Stimulated activated CD8-positive, alpha-beta memory T cell treated with anti-CD3 and anti-CD28 coated beads, Interleukin-2, amount 100 ng/mL, for 48 hours (primary cell): ENCODE data around the gene GPR108.

Experiments
- DNase-seq, 2 donors: peaks; one replicate each; pipeline ENCODE4 v3.0.0-alpha.2; 2020; ENCODE audit warnings: low read depth in 2 of 2

The GPR108 gene

DNA sequence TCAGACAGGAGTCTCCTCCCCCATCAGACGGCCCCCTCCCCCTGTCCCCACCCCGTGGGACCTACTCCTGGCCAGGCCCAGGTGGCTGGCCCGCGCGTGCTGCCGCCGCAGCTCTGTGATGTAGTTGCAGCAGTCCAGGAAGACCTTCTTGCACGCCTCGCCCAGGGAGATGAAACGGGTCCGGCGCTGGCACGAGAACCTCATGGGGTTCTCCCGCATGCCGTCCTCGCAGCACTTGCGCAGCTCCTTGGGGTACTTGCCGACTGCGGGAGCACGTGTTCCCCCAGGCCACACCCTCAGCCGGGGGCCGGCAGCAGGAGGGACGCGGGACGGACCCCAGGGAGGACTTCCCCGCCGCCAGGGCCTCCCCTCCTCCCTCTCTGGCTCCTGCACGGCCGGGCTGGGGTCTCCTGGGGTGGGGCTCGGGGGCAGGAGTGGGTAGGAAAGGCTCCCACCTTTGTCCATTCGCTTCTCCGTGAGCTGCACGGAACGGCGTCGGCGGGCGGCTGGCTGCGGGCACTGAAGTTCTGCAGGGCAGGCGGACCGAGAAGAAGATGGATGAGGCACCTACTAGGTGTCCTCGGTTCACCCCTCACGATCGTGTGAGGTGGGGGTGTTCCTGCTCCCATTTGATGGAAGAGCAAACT is 30.2 kb downstream of the GPR108 start:
- DNase-seq: no peak

DNA sequence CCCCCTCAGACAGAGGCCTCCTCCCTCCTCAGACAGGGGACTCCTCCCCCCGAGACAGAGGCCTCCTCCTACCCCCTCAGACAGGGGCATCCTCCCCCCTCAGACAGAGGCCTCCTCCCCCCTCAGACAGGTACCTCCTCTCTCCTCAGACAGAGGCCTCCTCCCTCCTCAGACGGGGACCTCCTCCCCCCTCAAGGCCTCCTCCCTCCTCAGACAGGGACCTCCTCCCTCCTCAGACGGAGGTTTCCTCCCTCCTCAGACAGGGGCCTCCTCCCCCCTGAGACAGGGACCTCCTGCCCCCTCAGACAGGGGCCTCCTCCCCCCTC is 30.8 kb downstream of the GPR108 start:
- no peak for DNase-seq

DNA sequence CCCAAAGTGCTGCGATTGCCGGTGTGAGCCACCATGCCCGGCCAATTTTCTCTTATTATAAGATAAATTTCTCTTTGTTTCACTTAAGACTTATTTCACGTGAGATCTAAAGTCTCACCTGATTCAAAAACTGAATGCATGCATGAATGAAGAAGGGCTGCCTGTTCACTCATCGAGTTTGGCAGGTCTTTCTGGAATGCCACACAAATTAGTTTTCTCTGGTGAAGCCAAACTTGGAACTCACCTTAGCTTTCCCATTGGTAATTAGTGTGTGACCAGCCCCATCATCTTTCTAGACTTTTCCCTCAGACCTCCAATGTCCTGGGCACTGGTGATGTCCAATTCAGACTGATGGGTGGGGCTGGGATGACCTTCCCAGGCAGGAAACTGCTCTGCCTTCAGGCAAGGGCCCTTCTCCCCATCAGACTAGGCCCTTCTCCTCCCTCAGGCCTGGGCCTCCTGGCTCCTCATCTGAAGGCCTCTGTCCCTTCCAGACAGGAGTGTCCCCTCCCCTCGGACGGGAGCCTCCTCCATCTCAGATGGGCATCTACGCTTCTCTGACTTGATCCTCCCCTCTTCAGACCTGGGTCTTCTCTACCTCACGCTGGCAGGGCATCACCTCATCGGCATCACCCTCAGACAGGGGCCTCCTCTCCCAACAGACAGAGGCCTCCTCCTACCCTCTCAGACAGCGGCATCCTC is 31.3 kb downstream of the GPR108 start:
- DNase-seq: no peak

DNA sequence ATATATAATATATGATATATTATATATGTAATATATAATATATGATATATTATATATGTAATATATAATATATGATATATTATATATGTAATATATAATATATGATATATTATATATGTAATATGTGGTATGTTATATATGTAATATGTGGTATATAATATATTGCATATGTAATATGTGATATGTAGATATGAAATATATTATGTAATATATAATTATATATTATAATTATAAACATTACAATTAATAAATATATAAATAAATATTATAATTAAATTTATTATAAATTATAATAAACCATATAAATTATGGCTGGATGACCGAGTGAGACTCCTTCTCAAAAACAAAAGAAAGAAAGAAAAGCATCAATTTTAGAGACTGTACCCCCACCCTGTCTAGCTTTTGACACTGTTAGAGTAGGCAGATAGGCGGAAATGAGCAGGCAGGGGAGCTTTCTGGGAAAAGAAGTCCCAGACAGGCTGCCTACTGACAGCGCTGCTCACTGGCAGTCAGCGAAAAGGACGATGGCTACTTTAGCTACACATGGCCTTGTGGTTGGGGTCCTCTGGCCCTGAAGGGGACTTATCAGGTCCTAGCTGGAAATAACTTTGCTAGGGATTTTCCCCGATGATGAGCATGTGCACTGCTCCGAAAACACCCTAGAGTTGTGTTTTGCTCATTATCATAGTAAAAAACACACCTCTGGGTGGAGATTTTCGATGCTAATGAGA is 36.6 kb downstream of the GPR108 start:
- no peak for DNase-seq

DNA sequence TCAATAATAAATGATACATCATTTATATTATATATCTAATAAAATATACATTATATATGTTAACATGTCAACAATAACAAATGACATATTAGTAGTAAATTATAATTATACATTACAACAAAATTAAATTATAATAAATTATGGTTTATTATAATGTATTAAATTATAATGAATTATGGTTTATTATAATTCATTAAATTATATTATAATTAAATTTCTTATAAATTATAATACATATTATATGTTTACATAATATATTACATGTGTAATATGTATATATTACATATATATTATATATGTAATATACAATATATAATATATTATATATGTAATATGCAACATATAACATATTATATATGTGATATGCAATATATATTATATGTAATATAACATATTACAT is 37.4 kb downstream of the GPR108 start:
- DNase-seq: no peak

DNA sequence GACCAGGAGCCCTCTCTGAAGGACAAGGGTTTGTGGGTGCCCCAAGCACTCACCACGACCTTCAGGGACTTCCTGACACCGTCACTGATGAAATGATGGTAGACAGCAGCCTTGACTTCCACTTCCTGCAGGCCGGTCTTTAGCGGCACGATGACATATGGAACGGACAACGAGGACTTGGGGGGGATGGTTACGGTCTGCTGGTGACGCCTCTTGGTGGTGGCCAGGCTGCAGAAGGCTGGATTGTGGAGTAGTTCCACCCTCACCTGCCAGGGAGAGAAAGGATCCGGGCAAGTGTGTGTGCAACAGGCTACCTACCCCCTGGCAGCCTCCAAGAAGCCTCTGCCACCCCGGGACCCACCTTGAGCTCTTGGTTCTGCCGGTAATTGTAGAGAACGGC is 40.1 kb downstream of the GPR108 start:
- no peak for DNase-seq

DNA sequence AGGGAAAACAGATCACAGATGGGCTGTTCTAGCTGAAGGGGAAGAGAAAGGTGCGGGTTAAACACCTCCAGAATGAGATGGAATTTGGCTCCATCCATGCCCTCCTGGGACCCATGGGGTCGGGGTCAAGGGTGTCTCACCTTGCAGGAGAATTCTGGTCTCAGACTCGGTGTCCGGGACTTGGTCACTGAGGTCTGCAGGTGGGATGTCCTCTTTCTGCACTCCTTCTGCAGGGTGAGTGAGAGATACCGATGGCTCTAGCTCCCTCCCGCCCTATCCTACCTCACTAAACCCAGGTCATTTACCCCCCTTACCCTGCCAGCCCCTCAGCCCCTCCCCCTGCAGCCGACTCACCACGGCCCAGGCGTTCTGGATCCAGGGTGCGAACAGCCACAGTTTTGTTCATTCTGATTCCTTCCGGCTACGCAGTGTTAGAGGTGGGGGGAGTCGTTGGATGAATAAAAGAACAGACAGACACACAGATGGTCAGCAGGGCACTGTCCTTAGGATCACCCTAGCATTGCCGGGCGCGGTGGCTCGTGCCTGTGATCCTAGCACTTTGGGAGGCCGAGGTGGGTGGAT is 41.0 kb downstream of the GPR108 start:
- no peak for DNase-seq

DNA sequence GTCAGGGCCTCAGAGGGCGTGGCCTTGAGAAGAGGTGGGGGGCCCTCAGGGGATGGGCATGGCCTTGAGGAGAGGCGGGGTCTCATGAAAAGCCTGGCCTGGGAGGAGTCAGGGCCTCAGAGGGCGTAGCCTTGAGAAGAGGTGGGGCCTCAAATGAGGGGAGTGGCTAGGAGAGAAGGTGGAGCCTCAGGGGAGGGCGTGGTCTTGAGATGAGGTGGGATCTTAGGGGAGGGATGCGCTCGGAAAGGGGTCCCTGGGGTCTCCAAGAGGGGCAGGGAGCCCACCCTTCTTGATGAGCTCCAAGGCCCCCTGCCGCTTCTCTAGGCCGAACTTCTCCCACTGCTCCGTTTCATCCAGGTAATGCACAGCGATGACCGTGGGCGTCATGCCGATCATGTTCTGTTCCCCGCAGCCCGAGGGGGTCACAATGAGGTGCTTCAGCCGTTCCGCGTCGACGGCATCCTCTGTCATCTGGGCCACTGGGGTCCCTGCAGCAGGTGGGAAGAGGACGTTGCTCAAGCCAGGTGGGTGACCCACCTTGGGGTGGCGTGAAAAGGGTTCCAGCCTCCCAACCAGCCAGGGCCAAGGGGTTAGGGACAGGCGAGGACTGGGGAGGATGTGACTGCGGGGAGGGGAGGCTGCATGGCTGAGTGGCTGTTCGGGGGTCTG is 43.1 kb downstream of the GPR108 start:
- DNase-seq: no peak

DNA sequence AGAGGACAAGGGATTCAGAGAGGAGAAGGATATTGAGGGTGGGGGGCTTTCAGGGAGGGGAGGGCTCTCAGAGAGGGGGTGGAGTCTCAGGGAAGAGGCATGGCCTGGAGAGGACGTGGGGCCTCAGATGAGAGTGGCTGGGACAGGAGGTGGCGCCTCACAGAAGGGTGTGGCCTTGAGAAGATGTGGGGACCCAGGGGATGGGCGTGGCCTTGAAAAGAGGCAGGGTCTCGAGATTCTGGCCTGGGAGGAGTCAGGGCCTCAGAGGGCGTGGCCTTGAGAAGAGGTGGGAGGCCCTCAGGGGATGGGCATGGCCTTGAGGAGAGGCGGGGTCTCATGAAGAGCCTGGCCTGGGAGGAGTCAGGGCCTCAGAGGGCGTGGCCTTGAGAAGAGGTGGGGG is 43.7 kb downstream of the GPR108 start:
- no peak for DNase-seq

DNA sequence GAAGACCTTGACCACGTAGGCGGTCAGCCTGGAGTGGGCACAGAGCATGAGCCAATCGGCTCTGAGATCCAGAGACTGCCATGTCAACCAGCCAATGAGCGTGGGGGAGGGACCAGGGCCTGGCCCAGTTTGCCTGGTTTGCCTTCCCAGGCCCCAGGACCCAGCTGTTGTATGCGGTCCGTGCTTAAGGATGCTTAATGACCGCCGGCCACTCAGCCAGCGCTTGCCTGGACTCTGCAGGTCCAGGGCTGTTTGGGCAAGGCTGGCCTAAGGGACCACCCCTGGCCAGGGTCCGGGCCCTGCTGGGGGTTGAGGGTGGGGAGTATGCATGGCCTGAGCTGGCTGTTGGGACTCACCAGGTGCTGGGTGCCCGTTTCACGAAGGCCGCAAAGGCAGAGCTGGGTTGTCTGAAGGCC is 44.3 kb downstream of the GPR108 start:
- DNase-seq: no peak

DNA sequence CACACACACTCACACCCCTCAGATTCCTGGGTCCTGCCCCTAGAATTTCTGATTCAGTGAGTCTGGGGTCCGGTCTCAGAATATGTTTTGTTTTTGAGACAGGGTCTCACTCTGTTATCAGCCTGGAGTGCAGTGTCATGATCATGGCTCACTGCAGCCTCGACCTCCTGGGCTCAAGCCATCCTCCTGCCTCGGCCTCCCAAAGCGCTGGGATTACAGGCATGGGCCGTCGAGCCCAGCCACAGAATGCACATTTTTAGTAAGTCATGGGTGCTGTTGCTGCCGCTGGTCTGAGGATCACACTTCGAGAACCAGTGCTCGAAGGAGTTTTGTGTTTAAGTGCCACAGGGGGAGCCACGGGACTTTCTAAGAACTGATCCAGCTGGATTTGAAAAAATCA is 45.4 kb downstream of the GPR108 start:
- no peak for DNase-seq

DNA sequence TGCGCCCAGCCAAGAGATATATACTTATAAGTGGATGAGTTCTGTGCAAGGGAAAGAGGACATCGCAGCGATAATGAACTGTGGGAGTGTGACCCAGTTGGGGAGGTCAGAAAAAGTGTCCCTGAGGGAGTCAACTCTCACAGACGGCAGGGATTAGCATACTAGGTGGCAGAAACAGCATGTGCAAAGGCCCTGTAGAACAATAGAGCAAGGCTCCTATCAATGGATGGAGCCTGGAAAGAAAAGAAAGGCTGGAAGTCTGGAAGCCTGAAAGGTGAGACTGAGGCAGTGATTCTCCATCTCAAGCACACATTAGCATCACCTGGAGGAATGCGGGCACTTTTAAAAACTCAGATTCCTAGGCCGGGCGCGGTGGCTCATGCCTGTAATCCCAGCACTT is 46.0 kb downstream of the GPR108 start:
- DNase-seq: no peak

DNA sequence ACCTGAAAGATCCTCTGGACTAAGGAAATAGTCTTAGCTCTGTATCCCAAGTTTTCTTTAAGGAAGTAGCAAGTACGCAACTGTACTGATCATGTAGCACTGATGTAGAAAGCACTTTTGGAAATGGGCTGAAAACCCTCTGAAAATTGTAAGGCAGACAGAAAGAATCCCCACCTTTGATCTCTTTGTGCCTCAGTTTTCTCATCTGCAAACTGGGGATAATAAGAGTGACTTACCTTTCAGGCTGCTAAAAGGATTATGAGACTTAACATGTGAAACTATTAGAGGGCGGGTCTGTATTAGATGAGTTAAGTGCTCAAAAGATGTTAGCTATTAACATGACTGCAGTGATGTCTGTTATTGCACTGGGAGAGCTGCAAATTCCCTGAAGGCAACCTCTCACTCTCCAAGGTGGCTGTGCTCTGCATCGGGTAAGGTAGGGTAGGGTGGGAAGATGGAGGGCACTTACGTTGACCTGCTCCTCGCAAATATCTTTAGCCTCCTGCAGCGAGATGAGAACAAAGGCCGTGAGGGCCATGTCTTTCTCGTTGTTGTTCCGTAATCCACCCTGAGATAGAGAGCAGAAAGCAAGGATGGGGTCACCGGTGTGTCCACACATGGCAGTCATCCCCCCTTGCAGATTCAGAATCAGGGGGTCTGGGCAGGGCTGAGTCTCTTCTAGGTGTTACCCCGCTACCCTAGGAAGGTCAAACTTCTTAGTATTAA is 47.1 kb downstream of the GPR108 start:
- no peak for DNase-seq

DNA sequence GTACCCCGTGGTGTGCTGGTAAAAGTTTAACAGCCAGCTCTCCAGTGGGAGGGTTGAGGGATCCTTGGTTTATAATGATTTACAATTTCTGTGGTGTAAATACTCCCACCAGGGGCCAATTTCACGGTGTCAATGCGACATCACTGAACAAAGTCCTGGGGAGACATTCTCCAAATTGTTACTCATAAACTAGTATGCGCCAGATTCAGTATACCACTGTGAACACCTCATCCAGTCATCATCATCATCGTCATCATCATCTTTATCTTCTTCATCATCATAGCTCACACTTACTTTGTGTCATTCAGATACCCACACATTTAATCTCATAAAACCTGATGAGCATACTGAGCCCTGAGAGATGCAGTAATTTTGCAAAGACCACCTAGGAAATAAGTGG is 50.3 kb downstream of the GPR108 start:
- no peak for DNase-seq

DNA sequence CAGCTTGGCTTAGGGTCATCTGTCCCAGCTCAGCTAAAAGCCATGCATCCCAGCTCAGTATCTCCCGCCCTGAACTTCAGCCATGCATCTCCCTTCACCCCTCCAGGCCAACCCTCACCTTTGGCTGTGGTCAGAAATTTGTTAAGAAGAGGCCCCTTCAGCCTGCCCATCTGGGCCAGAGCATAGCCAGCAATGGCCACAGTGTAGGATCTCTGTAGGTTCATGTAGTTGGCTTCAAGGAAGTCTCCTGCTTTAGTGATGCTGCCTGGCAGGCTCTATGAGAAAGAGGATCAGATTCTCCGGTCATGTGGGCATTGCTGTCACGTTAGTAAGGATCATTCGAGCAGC is 50.8 kb downstream of the GPR108 start:
- no peak for DNase-seq

DNA sequence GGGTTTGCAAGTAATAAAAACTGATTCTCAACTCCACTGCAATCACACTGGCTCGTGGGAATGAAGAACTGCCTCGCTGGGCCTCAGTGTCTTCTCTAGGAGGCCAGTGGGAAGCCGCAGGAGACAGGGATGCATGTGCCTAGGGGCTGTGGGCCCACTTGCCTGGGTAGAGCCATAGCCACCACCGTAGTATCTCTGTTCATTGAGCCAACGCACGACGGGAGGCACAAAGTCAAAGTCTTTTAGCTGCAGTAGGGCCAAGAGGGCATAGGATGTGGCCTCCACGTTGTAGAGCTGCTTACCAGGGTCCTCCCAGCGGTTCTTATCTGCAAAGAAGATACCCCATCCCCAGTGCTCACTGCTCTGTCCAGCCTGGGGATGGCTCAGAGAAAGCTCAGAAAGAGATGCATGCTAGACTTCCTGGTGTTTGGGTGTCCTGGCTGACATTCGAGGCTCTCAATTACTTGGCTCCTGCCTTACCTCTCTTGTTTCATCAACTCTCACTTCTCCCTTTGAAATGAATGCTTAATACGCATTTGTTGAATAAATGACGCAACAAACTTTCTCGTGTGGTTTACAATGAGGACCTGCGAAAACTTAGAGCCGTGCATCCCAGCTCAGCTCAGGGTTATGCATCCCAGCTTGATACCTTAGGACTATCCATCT is 51.3 kb downstream of the GPR108 start:
- DNase-seq: no peak

DNA sequence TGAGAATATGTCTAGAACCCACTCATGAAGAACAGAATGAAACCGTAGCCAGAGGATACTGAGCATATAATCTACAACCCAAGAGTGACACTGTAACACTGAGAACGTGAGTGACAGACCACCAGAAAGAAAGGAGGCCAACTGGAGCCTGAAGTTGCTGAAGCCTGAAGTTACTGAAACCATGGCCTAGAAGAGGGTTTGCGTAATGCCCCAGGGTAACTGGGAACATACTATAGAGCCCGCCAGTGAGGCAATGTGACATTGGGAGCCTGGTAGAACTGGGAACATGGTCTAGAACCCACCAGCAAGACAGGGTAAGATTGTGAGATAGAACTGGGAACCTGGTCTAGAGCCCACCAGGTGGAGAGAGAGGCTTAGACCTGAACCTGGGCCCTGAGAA is 51.9 kb downstream of the GPR108 start:
- no peak for DNase-seq

DNA sequence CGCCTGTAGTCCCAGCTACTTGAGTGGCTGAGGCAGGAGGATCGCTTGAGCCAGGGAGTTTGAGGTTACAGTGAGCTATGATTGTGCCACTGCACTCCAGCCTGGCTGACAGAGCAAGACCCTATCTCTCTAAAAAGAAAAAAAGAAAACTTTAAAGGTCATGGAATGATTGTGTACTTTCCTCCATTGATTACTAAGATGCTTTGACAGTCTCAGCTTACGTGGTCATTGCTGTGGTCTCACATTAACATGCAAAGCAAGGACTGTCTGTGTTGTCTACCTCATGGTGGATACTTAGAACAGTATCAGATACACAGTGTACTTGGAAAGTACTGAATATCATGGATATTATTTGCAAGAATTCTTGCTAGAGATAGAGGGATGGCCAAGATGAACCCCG is 53.4 kb downstream of the GPR108 start:
- DNase-seq: no peak

DNA sequence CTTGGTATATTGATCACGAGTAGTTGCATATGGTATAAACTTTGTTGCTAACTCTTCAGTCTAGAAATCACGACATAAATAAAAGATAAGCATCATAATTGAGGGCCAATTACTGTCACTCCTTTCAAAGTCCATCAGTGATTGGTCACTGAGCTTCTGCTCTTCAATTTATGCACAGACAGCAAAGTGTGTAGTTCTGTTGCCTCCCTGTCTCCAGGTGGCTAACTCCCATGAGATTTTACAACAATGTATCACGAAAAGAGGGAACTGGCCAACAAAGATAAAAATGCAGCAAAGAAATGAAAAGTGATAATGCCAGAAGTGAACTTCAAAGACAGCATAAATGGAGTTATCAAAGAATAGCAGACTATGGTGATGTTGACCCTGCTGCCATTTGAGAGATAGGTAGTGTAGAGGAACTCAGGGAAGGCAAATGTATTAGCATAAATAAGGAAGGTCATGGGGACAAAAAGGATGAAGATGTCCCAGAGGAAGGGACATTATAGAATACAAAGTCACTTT is 54.7 kb downstream of the GPR108 start:
- no peak for DNase-seq

DNA sequence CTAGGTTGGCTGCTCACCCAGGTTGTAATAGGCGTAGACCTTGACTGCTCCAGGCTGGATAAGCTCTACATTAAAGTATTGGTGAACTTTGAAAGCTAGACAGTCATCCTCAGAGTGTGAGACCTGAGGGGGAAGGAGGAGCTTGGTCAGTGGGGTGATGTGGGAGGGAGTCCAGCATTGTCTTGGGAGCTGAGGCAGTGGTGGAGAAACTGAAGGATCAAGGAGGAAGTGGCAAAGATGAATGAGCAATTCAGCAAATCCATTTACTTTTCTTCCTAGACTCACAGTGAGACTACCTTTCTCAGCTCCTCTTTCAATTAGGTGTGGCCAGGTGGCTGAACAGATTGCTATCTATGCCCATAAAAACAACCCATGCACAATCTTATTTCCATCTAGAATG is 57.2 kb downstream of the GPR108 start:
- no peak for DNase-seq
